Endodermal cell (in vitro differentiated cells): ENCODE results near the gene OGFOD3. TPM values are rescaled to one million over a fixed set of nuclear protein-coding genes. Genes with fewer than 3 reads are reported as not detected.

Experiments used
- DNase-seq: peaks from one replicate; pipeline ENCODE4 v3.0.0-alpha.2; 2017
- H3K27ac ChIP-seq: 2 replicates; pipeline ENCODE4 v1.5.1; 2013; ENCODE audit warnings: mild to moderate bottlenecking, low read depth, low read length, moderate library complexity
- H3K27me3 ChIP-seq: 2 replicates; pipeline ENCODE4 v1.6.1; 2013; ENCODE audit warnings: mild to moderate bottlenecking, low read length, moderate library complexity; ENCODE audit not compliant: insufficient read depth, control insufficient read depth, poor library complexity, severe bottlenecking
- H3K36me3 ChIP-seq: 2 replicates; pipeline ENCODE4 v1.7.0; 2013; ENCODE audit warnings: mild to moderate bottlenecking, low read length, moderate library complexity; ENCODE audit not compliant: control insufficient read depth, insufficient read depth
- H3K4me1 ChIP-seq: one replicate; pipeline ENCODE4 v1.7.0; 2013; ENCODE audit warnings: low read length; ENCODE audit not compliant: control insufficient read depth, insufficient read depth
- H3K4me3 ChIP-seq: 2 replicates; pipeline ENCODE4 v1.5.1; 2013; ENCODE audit warnings: mild to moderate bottlenecking, low read length, moderate library complexity
- H3K9ac ChIP-seq: 2 replicates; pipeline ENCODE4 v1.6.1; 2013; ENCODE audit warnings: mild to moderate bottlenecking, low read length, moderate library complexity; ENCODE audit not compliant: poor library complexity, severe bottlenecking; ENCODE audit errors: extremely low read depth
- H3K9me3 ChIP-seq: 2 replicates; pipeline ENCODE4 v1.6.1; 2013; ENCODE audit warnings: mild to moderate bottlenecking, low read length, moderate library complexity; ENCODE audit not compliant: control insufficient read depth
- H3K27ac Mint-ChIP-seq: 2 replicates; pipeline ENCODE4 v1.8.0; 2020; ENCODE audit warnings: mixed read lengths
- H3K27me3 Mint-ChIP-seq: 2 replicates; pipeline ENCODE4 v1.8.0; 2021; ENCODE audit warnings: mild to moderate bottlenecking, mixed read lengths; ENCODE audit not compliant: insufficient read depth
- H3K36me3 Mint-ChIP-seq: 2 replicates; pipeline ENCODE4 v1.8.0; 2020; ENCODE audit warnings: low read depth, mixed read lengths
- H3K4me1 Mint-ChIP-seq: 2 replicates; pipeline ENCODE4 v1.8.0; 2020; ENCODE audit warnings: mixed read lengths
- H3K4me3 Mint-ChIP-seq: 2 replicates; pipeline ENCODE4 v1.8.0; 2020; ENCODE audit warnings: mild to moderate bottlenecking, moderate library complexity, mixed read lengths
- H3K9me3 Mint-ChIP-seq: 2 replicates; pipeline ENCODE4 v1.8.0; 2020; ENCODE audit warnings: mild to moderate bottlenecking, mixed read lengths
- CTCF ChIP-seq: fragments of 200-600 bp; sonication (generic); conservative IDR thresholded peaks from 2 replicates; pipeline ENCODE4 v1.5.0; 2021; ENCODE audit warnings: antibody characterized with exemption, mild to moderate bottlenecking
- WGBS, 2 experiments: methylation state at CpG; one replicate each; pipeline versions ENCODE4 v1.1.5 to v1.1.7; 2013; ENCODE audit warnings: missing lambda C conversion rate in 2 of 2, mixed read lengths in 1 of 2; ENCODE audit not compliant: insufficient coverage in 1 of 2, insufficient read length in 1 of 2; 5-methylcytosine and 5-hydroxymethylcytosine counted together
- total RNA-seq, 2 donors: library from RNA; stranded (reverse); fragmentation: NEBNext Ultra II Directional in 1 of 2; extraction: Animal tissue kit (Norgen Biotek cat#: 25700) in 1 of 2; gene quantifications; 2 replicates in 1 of 2; 3 replicates in 1 of 2; pipeline ENCODE4 v1.2.1, GENCODE V29; 2021

OGFOD3 gene
- total RNA-seq, 2 donors from 2014 or later: 24.0 to 30.1 TPM

GRCh38 chr17:82386881-82387704, 31.3 kb downstream of the OGFOD3 start:
- Mint-ChIP-seq H3K27ac (no peak overlapping the region), H3K4me3 (no peak overlapping the region), H3K27me3 (no peaks in the 10 kb centered on the region), H3K9me3 (no peaks in the 10 kb centered on the region), H3K36me3 (no peaks in the 10 kb centered on the region), H3K4me1 (no peaks in the 10 kb centered on the region)
- Histone ChIP-seq H3K27ac (no peak overlapping the region), H3K36me3 (no peaks in the 10 kb centered on the region), H3K27me3 (no peaks in the 10 kb centered on the region), H3K9ac (no peak overlapping the region), H3K9me3 (no peaks in the 10 kb centered on the region), H3K4me3 (no peak overlapping the region), H3K4me1 (no peaks in the 10 kb centered on the region)
- TF ChIP-seq CTCF: no peak
- DNase-seq: no peak
- 90 to 92% methylated on average over 23 to 38 of the region's 38 CpGs for WGBS, 2 experiments

- Histone ChIP-seq H3K36me3 (no peaks in the 10 kb centered on the region), H3K4me1 (no peaks in the 10 kb centered on the region), H3K4me3 (no peak overlapping the region), H3K27me3 (no peaks in the 10 kb centered on the region), H3K27ac (no peak overlapping the region), H3K9me3 (no peaks in the 10 kb centered on the region), H3K9ac (no peak overlapping the region)
- H3K27me3 Mint-ChIP-seq: peaks cover under 1% of the 10 kb centered on the region
- no peaks in the 10 kb centered on the region for H3K9me3 Mint-ChIP-seq
- DNase-seq: no peak
- WGBS, 2 experiments: 89 to 94% methylated on average over 9 to 13 of the region's 17 CpGs
- no peak overlapping the region for H3K4me3 Mint-ChIP-seq
- TF ChIP-seq CTCF: no peak
- no peaks in the 10 kb centered on the region for H3K36me3 Mint-ChIP-seq
- H3K4me1 Mint-ChIP-seq: no peaks in the 10 kb centered on the region
- no peak overlapping the region for H3K27ac Mint-ChIP-seq
Observed at GRCh38 chr17:82386255-82386831, 32.0 kb downstream of the OGFOD3 start.

- no peaks in the 10 kb centered on the region for H3K4me1 Mint-ChIP-seq
- Histone ChIP-seq H3K27me3 (no peaks in the 10 kb centered on the region), H3K4me3 (no peak overlapping the region), H3K36me3 (no peaks in the 10 kb centered on the region), H3K9ac (no peak overlapping the region), H3K9me3 (no peaks in the 10 kb centered on the region), H3K27ac (no peak overlapping the region), H3K4me1 (no peaks in the 10 kb centered on the region)
- no peak overlapping the region for H3K27ac Mint-ChIP-seq
- DNase-seq: peak; percentile 62
- TF ChIP-seq CTCF: no peak
- H3K9me3 Mint-ChIP-seq: no peaks in the 10 kb centered on the region
- no peaks in the 10 kb centered on the region for H3K36me3 Mint-ChIP-seq
- H3K4me3 Mint-ChIP-seq: no peak overlapping the region
- WGBS, 2 experiments: 46 to 75% methylated on average over 5 to 23 of the region's 26 CpGs
- peaks cover 2% of the 10 kb centered on the region for H3K27me3 Mint-ChIP-seq
Observed at GRCh38 chr17:82385559-82386254, 32.7 kb downstream of the OGFOD3 start.
